GM12878 (cell line): ENCODE measurements around the gene GNB2. TPM values are rescaled to one million over a fixed set of nuclear protein-coding genes. Genes with fewer than 3 reads are reported as not detected.

Experiments used
- CREM ChIP-seq: IDR thresholded peaks from 2 replicates; pipeline ENCODE4 v1.6.1; 2014; ENCODE audit warnings: antibody characterized with exemption, low read depth
- NR2C2 ChIP-seq: IDR thresholded peaks from 2 replicates; pipeline ENCODE4 v1.6.1; 2011; ENCODE audit warnings: borderline replicate concordance, low read depth; ENCODE audit not compliant: control insufficient read depth, insufficient read length
- NRF1 ChIP-seq: conservative IDR thresholded peaks from 2 replicates; pipeline ENCODE4 v1.6.1; 2011; ENCODE audit warnings: mild to moderate bottlenecking, low read depth, low read length, improper control_type of control experiment
- POLR2A ChIP-seq: IDR thresholded peaks from 2 replicates; pipeline ENCODE4 v1.6.1; 2011; ENCODE audit warnings: low read depth, mild to moderate bottlenecking, low read length
- POLR2AphosphoS2 ChIP-seq: IDR thresholded peaks from 2 replicates; pipeline ENCODE4 v1.6.1; 2011; ENCODE audit warnings: low read depth, mild to moderate bottlenecking, low read length, improper control_type of control experiment, moderate library complexity
- PRDM15 ChIP-seq: fragments of 450-650 bp; formaldehyde crosslinking; IDR thresholded peaks from 2 replicates; pipeline ENCODE4 v1.4.0; 2020; ENCODE audit warnings: mild to moderate bottlenecking, moderate library complexity
- RFX5 ChIP-seq: IDR thresholded peaks from 2 replicates; pipeline ENCODE4 v1.6.1; 2011; ENCODE audit warnings: low read depth, low read length, improper control_type of control experiment
- RUNX3 ChIP-seq: IDR thresholded peaks from 2 replicates; pipeline ENCODE4 v1.6.1; 2012; ENCODE audit warnings: low read length, inconsistent platforms
- SIX5 ChIP-seq: IDR thresholded peaks from 2 replicates; pipeline ENCODE4 v1.6.1; 2011; ENCODE audit warnings: mild to moderate bottlenecking, low read depth, low read length, moderate library complexity; ENCODE audit not compliant: severe bottlenecking
- SMAD1 ChIP-seq: fragments of 450-650 bp; IDR thresholded peaks from 2 replicates; pipeline ENCODE4 v1.6.1; 2018; ENCODE audit warnings: mild to moderate bottlenecking, low read depth; ENCODE audit not compliant: partially characterized antibody
- SRF ChIP-seq, 2 experiments: IDR thresholded peaks; 2 replicates each; pipeline ENCODE4 v1.6.1; 2011; ENCODE audit warnings: low read depth in 2 of 2, low read length in 2 of 2, mild to moderate bottlenecking in 1 of 2, moderate library complexity in 1 of 2
- STAT3 ChIP-seq: IDR thresholded peaks from 2 replicates; pipeline ENCODE4 v1.6.1; 2011; ENCODE audit warnings: low read depth, low read length, improper control_type of control experiment
- YY1 ChIP-seq: IDR thresholded peaks from 2 replicates; pipeline ENCODE4 v1.6.1; 2011; ENCODE audit warnings: low read depth, mild to moderate bottlenecking, low read length
- ZBTB4 ChIP-seq: fragments of 450-650 bp; formaldehyde crosslinking; IDR thresholded peaks from 2 replicates; pipeline ENCODE4 v1.4.0; 2022; ENCODE audit warnings: mild to moderate bottlenecking, moderate library complexity
- ZBTB40 ChIP-seq: fragments of 450-650 bp; IDR thresholded peaks from 2 replicates; pipeline ENCODE4 v1.6.1; 2016; ENCODE audit warnings: mild to moderate bottlenecking, moderate library complexity, borderline replicate concordance
- ZNF384 ChIP-seq: IDR thresholded peaks from 2 replicates; pipeline ENCODE4 v1.6.1; 2012; ENCODE audit warnings: low read depth, mild to moderate bottlenecking, low read length, improper control_type of control experiment, borderline replicate concordance
- polyA plus RNA-seq, 11 experiments: library from polyadenylated mRNA; depleted of rRNA in 4 of 11; unstranded in 6 of 11; stranded (reverse) in 5 of 11; fragments of >200 nt; fragmentation: Nextera tagmentation in 4 of 11; fragmentation: Illumina TruSeq in 1 of 11; extraction: Ambion mirVana in 4 of 11; extraction: Trizol in 1 of 11; gene quantifications; 1 replicate in 1 of 11; 2 replicates in 10 of 11; pipeline versions ENCODE4 v1.2.1 to v1.2.3, GENCODE V29; 2011 to 2016; ENCODE audit warnings: inconsistent platforms in 2 of 11, missing spikeins in 2 of 11, low read depth in 1 of 11
- total RNA-seq, 4 experiments: library from RNA; depleted of rRNA in 3 of 4; stranded (reverse); fragments of >200 nt in 3 of 4; fragmentation: Illumina TruSeq in 1 of 4; extraction: Trizol in 1 of 4; gene quantifications; 2 replicates each; pipeline versions ENCODE4 v1.2.1 to v1.2.3, GENCODE V29; 2013 to 2021
- TF ChIP-seq, protein P1 (sequence below): fragments of 450-650 bp; IDR thresholded peaks from 2 replicates; pipeline ENCODE4 v1.6.1; 2014; ENCODE audit warnings: mild to moderate bottlenecking

GNB2 gene
- total and polyA plus RNA-seq, 10 of the 15 experiments (the other 5 are each of a cell fraction or from before 2014, with no cell fraction given), result 0.35 to 175 (median 59.7) TPM

- TF ChIP-seq PRDM15, result no peak
- TF ChIP-seq ZBTB4 (CRISPR knock-in tag), result no peak
- TF ChIP-seq ZNF384, result no peak
- peak; percentile 40; the same call in 1 of the 2 replicates for TF ChIP-seq YY1
- TF ChIP-seq, protein P1, sequence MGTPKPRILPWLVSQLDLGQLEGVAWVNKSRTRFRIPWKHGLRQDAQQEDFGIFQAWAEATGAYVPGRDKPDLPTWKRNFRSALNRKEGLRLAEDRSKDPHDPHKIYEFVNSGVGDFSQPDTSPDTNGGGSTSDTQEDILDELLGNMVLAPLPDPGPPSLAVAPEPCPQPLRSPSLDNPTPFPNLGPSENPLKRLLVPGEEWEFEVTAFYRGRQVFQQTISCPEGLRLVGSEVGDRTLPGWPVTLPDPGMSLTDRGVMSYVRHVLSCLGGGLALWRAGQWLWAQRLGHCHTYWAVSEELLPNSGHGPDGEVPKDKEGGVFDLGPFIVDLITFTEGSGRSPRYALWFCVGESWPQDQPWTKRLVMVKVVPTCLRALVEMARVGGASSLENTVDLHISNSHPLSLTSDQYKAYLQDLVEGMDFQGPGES, result no peak
- TF ChIP-seq NR2C2, result no peak
- peak; percentile 89 for TF ChIP-seq POLR2A
- peak; percentile 92 for TF ChIP-seq CREM
- 0 out of 2 replicates have a peak, but pooled peaks have one; percentile 10 for TF ChIP-seq RFX5
- no peak for TF ChIP-seq STAT3
- TF ChIP-seq SMAD1, result no peak
- TF ChIP-seq POLR2AphosphoS2, result peak; percentile 60
- no peak for TF ChIP-seq SRF (IDR thresholded peaks at IDR 0.05; ENCODE audit: low read depth in 2 of 2, low read length in 2 of 2)
- TF ChIP-seq ZBTB40, result no peak
- peak; percentile 43 for TF ChIP-seq SIX5
- TF ChIP-seq RUNX3, result no peak
- peak; percentile 91 for TF ChIP-seq NRF1
Observed at GRCh38 chr7:100705753-100706671, 32.5 kb downstream of the GNB2 start, which contains the start of gene POP7 (continued).
